Choroid plexus epithelial cell (primary cell): ENCODE results near the gene GFM1.

Source experiments
- DNase-seq: peaks from one replicate; pipeline ENCODE4 v3.0.0-alpha.2; 2010; ENCODE audit warnings: low read depth
- H3K4me3 ChIP-seq: 2 replicates; pipeline ENCODE4 v1.5.1; 2011; ENCODE audit warnings: low read depth, mild to moderate bottlenecking, control low read depth, low read length, moderate library complexity
- CTCF ChIP-seq: conservative IDR thresholded peaks from 2 replicates; pipeline ENCODE4 v1.5.1; 2011; ENCODE audit warnings: low read depth, mild to moderate bottlenecking, control low read depth, inconsistent platforms, low read length, moderate library complexity

The GFM1 gene

GRCh38 chr3:158659454-158660237, 15.3 kb downstream of the GFM1 start:
- peak; percentile 89 for DNase-seq
- no peak overlapping the region for H3K4me3 ChIP-seq
- peak; percentile 84 for TF ChIP-seq CTCF

- H3K4me3 ChIP-seq, result no peak overlapping the region
- no peak for DNase-seq
- no peak for TF ChIP-seq CTCF
Observed at GRCh38 chr3:158660711-158661110, 16.4 kb downstream of the GFM1 start.

GRCh38 chr3:158663246-158663645, 18.9 kb downstream of the GFM1 start:
- H3K4me3 ChIP-seq, result no peak overlapping the region
- TF ChIP-seq CTCF, result no peak
- no peak for DNase-seq

GRCh38 chr3:158663832-158664231, 19.5 kb downstream of the GFM1 start:
- H3K4me3 ChIP-seq, result no peak overlapping the region
- no peak for TF ChIP-seq CTCF
- no peak for DNase-seq

- no peak for TF ChIP-seq CTCF
- DNase-seq, result no peak
- H3K4me3 ChIP-seq, result no peak overlapping the region
Observed at GRCh38 chr3:158666416-158666815, 22.1 kb downstream of the GFM1 start.

GRCh38 chr3:158668506-158668905, 24.2 kb downstream of the GFM1 start:
- TF ChIP-seq CTCF, result no peak
- DNase-seq, result peak; percentile 92
- H3K4me3 ChIP-seq, result peak overlapping the region; percentile 6

- TF ChIP-seq CTCF, result no peak
- peak; percentile 28 for DNase-seq
- peak overlapping the region; percentile 85 for H3K4me3 ChIP-seq
Observed at GRCh38 chr3:158671821-158672214, 27.5 kb downstream of the GFM1 start.
